ENCODE measurements around the gene CFAP57.
"Not testable (repeated sequence)": the region's sequence is repeated elsewhere in the genome, so short reads cannot be mapped to it uniquely, and the experiment has no call there.

CFAP57 gene

DNA sequence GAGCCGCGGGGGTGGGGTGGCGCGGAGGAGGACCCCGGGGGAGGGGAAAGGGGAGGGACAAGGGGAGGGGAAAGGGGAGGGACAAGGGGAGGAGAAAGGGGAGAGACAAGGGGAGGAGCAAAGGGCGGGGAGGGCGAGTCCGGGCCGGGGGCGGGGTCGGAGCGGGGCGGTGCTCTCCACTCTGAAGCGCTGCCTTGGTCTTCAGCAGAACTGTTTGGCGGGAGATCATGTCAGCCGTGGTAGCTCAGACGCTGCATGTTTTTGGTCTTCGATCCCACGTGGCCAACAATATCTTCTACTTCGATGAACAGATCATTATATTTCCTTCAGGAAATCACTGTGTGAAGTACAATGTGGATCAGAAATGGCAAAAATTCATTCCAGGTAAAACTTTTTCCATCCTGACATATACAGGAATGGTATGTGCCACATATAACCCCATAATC is 420 bp downstream of the CFAP57 start:
- in situ Hi-C loops (cut with HindIII; ENCODE audit: low sequenced_read_pairs), result no loop called here

DNA sequence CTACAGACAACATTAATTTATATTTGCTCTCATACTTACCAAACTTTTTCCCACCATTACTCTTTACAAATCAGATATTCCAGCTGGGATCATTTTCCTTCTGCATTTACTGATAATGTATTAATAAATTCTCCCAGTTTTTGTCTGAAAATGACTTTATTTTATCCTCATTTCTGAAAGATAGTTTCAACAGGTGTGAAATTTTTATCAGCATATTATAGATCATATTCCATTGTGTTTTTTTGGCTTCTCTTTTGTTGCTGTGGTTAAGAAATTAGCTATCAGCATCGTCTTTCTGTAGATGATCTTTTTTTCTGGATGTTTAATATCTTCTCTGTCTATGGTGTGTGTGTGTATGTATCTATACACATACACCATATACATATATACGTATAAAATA is 2.7 kb downstream of the CFAP57 start:
- in situ Hi-C loops (cut with HindIII; ENCODE audit: low sequenced_read_pairs), result no loop called here

DNA sequence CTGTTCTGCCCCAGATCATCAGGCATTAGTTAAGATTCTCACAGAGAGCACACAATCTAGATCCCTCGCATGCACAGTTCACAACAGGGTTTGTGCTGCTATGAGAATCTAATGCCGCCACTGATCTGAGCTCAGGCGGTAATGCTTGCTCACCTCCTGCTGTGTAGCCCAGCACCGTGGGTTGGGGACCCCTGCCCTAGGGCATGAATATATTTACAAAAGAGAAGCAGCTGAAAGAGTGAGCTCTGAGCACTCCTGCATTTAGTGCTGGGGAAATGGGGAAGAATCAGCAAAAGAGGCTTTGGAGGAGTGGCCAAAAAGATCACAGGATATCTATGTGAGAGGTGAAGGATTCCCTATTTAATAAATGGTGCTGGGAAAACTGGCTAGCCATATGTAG is 5.6 kb downstream of the CFAP57 start:
- in situ Hi-C loops (cut with HindIII; ENCODE audit: low sequenced_read_pairs), result no loop called here

DNA sequence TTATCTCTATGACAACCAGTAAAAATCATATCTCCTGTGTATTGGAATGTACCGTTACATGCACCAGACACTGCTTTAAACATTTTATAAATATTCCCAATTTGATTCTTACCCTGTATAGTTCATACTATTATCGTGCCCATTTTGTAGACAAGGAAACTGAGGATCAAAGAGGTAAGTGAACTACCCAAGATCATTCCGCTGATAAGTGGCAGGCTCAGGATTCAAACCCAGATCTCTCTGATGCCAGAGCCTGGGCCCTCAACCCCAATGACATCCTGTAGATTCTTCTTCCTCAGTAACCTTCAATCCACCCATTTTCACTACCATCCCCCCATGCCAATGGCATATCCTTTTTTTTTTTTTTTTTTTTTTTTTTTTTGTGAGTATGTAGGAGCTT is 12.3 kb downstream of the CFAP57 start:
- in situ Hi-C loops (cut with HindIII; ENCODE audit: low sequenced_read_pairs), result no loop called here

DNA sequence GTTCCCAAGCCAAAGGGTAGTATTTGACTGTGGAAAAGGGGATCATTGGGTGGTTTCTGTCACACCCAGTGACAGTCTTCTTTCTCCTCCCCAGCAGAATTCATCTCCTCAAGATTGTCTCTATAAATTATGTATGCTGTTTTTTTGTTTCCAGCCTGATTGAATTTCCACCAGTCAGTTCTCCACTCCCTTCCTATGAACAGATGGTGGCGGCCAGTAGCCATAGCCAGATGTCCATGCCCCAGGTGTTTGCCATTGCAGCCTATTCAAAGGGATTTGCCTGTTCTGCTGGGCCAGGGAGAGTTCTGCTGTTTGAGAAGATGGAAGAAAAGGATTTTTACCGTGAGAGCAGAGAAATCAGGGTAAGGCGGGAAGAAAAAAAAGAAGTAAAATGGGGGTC is 12.9 kb downstream of the CFAP57 start:
- in situ Hi-C loops (cut with HindIII; ENCODE audit: low sequenced_read_pairs), result no loop called here

DNA sequence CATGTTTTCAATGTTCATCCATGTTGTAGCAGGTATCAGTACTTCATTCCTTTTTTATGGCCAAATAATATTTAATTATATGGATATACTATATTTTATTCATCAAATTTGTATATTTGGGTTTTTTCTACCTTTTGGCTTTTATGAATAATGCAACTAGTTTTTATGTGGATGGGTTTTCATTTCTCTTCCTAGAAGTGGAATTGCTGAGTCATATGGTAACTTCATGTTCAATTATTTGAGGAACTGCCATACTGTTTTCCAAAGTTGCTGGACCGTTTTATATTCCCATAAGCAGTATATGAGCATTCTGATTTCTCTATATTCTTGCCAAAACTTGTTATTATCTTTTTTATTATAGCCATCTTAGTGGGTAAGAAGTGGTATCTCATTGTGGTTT is 16.0 kb downstream of the CFAP57 start:
- in situ Hi-C loops (cut with HindIII; ENCODE audit: low sequenced_read_pairs), result no loop called here

DNA sequence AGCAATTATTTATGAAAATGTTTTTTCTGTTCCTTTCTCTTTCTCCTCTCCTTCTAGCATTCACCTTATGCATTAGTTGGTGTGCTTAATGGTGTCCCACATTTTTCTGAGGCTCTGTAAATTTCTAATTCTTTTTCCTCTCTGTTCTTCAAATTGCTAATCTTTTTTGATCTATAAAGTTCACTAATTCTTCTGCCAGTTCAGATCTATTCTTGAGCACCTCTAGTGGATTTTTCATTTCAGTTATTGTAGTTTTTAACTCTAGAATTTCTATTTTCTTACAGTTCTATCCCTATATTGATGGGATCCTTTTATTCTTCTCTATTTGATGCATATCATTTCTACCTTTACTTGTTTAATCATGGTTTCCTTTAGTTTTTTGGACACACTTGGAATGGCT is 22.4 kb downstream of the CFAP57 start:
- in situ Hi-C loops (cut with HindIII; ENCODE audit: low sequenced_read_pairs), result no loop called here

DNA sequence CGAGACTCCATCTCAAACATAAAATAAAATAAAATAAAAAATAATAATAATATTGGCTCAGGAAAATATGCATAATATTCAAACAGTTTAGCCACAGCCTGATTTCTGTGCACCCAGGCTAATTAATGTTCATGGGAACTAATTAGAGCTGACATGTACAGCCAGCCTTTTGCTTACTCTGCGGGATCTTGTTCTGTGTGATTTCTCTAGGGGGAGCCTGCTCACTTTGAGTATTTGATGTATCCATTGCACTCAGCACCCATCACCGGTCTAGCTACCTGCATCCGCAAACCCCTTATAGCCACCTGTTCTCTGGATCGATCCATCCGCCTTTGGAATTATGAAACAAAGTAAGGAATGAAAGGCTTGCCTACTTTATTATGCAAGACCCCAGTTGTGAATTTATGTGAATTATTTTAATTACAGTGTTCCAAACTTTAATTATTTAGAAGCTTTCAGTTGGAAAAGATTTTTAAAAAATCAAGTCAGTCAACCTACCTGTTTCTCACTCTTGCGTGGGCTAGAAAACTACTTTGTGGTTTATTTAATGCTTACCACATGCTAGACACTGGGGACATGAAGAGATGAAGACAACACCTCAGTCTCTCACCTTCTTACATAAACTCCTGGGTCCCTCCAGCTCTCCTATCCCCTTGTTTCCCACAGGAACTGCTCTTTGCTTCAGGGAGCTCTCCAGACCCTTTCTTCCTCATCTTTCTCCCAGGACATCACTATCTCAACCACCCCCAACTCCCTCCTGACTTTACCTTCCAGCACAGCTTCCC is 25.4 kb downstream of the CFAP57 start:
- in situ Hi-C loops (cut with HindIII; ENCODE audit: low sequenced_read_pairs), result no loop called here

DNA sequence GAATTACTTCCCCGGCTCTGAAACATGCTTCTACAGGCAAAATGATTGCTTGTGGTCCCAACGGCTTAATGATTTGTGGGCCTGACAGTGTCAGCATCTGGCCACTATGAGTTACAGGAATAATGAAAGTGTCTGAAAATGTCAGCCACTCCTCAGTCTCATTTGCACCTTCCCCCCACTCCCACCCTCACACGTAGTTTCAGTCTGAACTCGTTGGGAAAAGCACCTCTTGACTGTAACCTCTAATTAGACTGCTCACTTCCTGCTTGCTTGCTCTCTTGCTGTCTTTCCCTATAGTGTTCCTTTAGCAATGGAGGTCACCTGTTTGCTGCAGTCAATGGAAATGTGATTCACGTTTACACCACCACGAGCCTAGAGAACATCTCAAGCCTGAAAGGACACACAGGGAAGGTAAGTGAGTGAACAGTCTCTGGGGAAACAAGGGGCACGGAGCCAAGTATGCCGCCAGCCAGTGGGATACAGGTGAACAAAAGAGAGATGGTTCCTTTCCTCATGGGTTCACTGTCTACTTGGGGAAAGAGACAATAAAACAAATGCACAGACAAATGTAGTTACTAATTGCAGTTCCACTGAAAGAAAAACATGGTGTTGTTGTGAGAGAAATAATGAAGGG is 27.1 kb downstream of the CFAP57 start:
- in situ Hi-C loops (cut with HindIII; ENCODE audit: low sequenced_read_pairs), result no loop called here

DNA sequence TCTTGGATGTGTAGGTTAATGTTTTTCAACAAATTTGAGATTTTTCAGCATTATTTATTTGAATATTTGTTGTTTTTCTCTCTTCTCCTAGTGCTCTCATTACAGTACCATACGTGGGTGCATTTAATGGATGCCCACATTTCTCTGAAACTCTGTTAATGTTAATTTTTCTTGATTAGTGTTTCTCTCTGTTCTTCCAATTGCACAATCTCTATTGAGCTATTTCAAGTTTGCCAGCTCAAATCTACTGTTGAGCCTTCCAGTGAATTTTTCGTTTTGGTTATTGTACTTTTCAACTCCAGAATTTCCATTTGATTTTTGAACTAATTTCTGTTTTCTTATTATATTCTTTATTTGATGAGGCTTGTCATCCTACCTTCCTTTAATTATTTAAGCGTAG is 31.7 kb downstream of the CFAP57 start:
- in situ Hi-C loops (cut with HindIII; ENCODE audit: low sequenced_read_pairs), result no loop called here

DNA sequence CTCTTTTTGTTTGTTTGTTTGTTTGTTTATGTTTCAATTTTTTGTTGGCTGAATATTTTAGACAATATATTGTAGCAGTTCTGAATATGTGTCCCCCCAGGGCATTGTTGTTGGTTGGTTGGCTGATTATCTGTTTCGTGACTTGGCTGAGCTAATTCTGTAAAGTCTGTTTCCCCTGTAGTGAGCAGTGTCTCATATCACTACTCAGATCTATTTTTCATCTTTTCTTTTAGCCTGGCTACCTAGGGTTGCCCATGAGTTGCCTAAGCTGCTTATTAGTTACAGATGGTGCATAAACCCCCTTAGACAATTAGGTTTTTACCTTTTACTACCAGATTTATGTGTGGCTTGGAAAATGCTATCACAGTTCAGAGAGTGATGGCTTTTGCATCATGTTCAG is 32.3 kb downstream of the CFAP57 start:
- in situ Hi-C loops (cut with HindIII; ENCODE audit: low sequenced_read_pairs), result no loop called here

DNA sequence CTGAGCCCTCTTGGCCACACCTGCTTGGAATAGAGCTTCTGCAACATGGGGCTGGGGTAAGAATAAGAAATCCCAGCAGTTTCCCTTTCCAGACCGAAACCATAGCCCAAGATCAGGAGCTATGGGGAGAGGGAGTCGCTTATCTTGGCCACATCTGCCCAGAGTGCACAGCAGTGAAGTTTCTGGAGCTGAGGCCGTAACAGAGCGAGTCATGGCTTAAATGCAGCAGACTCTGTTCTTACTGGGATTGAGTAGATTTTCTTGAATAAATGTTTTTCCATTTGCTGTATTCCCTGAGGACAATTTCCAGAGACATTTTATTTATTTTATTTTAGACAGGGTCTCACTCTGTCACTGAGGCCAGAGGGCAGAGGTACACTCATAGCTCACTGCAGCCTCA is 33.5 kb downstream of the CFAP57 start:
- in situ Hi-C loops (cut with HindIII; ENCODE audit: low sequenced_read_pairs), result no loop called here

DNA sequence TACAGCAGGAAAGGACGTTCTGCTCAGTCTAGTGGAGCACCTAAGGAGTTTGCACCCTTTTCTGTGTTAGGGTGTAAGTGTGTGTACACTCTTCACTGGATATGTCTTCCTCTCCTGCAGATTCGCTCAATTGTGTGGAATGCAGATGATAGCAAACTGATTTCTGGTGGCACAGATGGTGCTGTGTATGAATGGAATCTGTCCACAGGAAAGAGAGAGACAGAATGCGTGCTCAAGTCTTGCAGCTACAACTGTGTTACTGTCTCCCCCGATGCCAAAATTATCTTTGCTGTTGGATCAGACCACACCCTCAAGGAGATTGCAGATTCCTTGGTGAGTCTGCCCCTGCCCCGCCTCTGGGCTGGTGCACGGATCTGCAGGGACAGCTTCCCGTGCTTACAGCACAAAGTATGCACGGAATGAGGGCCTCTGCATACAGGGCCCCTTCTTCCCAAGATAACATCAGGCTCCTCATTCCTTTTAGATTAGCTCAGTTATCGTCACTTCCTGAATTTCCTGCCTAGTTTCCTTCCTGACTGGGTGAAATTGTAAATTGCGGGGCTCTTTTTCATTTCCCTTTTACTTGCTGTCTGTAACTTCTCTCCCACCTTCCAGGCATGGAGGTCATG is 34.6 kb downstream of the CFAP57 start:
- in situ Hi-C loops (cut with HindIII; ENCODE audit: low sequenced_read_pairs), result no loop called here

DNA sequence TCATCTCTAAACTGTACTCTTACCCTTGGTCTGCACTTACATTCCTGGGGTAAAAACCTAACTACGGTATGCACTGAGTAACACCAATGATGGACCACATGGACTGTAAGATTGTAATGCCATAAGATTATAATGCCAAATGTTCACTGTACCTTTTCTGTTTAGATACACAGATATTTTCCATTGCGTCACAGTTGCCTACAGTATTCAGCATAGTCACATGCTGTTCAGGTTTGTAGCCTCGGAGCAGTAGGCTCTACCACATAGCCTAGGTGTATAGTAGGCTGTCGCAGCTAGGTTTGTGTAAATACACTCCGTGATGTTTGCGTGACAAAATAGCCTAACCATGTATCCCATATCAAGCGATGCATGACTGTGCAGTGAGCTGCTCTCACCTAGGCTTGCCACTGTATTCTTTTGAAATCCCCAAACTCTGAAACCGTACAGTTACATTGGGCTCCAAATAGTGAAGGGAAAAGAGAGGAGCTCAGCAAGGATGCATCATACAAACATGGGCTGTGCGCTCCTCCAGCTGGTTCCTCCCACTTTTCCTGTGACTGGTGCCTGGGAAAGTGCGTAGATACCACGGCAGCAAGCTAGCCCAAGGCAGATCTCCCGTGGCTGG is 35.2 kb downstream of the CFAP57 start:
- in situ Hi-C loops (cut with HindIII; ENCODE audit: low sequenced_read_pairs), result no loop called here

DNA sequence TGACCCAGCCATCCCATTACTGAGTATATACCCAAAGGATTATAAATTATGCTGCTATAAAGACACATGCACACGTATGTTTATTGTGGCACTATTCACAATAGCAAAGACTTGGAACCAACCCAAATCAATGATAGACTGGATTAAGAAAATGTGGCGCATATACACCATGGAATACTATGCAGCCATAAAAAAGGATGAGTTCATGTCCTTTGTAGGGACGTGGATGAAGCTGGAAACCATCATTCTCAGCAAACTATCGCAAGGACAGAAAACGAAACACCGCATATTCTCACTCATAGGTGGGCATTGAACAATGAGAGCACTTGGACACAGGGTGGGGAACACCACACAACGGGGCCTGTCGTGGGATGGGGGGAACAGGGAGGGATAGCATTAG is 36.1 kb downstream of the CFAP57 start:
- in situ Hi-C loops (cut with HindIII; ENCODE audit: low sequenced_read_pairs), result not testable (repeated sequence)

DNA sequence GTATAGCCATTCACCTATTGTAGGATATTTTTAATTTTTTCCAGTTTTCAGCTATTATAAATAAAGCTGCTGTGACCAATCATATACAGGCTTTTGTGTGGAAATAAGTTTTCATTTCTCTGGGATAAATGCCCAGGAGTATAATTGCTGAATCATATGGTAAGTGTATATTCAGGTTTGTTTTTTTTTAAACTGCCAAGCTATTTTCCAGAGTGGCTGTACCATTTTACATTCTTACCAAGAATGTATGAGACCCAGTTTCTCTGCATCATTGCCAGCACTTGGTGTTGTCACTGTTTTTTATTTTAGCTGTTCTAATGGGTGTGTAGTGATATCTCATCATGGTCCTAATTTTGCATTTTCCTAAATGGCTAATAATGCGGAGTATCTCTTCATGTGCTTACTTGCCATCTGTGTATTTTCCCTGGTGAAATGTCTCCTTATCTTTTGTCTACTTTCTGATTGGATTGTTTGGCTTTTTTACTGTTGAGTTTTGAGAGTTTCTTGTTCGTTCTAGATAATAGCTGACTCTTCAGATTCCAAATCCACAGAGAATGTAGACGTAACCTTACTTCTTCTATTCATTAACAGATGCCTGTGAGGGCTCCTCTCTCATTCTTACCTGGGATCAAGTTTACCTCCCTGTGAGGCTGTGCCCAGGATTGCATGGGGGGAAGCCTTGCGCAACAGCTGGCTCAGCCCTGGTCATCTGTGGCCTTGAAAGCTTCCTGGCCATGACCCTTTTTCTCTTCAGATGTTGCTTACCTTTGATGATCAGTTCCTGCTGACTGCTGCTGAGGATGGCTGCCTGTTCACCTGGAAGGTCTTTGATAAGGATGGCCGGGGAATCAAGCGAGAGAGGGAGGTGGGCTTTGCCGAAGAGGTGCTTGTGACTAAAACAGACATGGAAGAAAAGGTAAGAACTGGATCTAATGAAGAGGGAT is 42.6 kb downstream of the CFAP57 start:
- in situ Hi-C loops (cut with HindIII; ENCODE audit: low sequenced_read_pairs), result no loop called here

DNA sequence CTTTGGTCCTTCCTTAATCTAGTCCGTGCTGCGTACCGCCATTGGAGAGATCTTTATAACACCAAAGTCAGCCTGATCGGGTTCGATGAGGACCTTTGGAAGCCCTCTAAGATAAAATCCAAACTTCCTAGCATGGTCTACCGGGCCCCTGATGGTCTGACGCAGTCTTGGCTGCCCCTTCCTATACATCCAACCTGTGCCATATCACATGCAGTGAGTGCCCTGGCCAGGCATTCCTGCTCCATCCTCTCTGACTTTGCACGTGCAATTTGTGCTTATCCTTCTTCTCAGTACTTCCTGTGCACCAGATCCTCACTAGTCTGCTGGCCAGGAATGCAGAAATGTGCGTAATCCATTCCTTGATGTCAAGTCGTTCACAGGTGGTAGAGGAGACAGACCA is 45.6 kb downstream of the CFAP57 start:
- in situ Hi-C loops (cut with HindIII; ENCODE audit: low sequenced_read_pairs), result no loop called here

DNA sequence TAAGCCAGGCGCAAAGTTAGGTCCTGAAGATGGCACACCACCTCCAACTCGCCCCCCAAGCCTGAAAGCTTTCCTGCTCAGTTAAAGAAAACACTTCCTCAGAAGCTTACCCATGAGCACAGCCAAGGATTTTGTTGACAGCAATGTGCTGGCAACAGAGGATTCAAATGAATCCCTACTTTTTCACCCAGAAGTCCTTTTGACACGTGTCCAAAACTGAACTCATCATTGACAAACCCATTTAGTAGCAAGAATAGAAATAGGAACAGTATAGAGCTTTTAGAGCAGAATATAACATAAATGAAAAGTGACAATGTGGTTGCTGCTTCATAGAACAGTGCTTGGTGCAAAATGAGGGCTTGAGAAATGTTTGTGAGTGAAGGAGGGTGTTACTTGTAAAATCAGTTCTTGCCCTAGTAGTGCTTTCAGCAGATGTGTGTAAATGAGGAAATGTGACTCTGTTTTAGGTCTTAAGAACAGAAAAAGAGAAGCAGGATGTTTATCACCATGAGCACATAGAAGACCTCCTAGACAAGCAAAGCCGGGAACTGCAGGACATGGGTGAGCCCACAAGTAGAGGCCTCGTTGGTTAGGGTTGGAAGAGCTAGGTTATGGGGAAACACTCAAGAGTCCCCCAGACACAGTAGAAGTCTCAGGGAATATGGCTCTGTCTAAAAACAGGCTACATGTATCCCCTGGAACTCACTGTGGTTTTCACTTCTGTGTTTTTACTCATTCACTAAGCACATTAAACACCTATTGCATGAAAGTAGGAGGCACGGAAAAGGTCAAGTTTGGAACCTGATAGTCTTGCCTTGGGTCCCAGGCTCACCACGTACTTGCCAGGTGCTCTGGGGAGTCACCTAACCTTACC is 49.0 kb downstream of the CFAP57 start:
- in situ Hi-C loops (cut with HindIII; ENCODE audit: low sequenced_read_pairs), result no loop called here

DNA sequence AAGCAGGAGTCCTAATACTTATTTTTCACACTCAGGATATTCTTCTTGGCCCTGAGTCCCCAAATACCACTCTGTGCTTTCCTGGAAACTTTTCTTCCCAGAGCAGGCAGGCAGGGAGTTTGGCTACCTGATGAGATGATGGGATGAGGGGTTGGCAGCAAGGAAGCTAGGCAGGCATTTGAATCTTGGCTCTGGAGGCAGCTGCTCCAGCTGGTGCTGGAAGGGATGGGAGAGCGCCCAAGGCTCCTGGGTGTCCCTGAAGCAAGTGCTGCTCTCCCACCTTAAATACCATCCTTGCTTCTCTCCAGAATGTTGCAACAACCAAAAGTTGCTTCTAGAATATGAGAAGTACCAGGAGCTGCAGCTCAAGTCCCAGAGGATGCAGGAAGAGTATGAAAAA is 49.7 kb downstream of the CFAP57 start:
- in situ Hi-C loops (cut with HindIII; ENCODE audit: low sequenced_read_pairs), result no loop called here

DNA sequence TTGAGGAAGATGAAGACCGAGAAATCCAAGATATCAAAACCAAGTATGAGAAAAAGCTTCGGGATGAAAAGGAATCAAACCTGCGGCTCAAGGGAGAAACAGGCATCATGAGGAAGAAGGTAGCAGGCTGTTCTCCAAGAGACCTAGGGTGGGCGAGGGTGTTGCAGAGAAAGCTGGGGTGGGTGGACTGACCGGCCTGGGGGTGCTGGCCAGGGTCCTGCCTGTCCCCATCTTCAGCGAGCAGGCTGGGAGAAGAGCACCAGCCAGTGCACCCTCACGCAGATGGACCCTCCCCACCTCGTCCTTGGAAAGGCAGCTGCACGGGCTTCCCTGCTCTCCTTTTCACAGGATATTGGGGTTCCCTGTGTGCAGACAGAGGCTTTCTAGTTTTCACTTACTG is 50.7 kb downstream of the CFAP57 start:
- in situ Hi-C loops (cut with HindIII; ENCODE audit: low sequenced_read_pairs), result no loop called here
